ENCODE data around the gene TNNT2.

Gene TNNT2

GRCh38 chr1:201376107-201376463, 1.4 kb downstream of the TNNT2 start:
- DNase-seq: no peak

GRCh38 chr1:201375169-201375568, 2.3 kb downstream of the TNNT2 start:
- no peak for DNase-seq

- no peak for DNase-seq
Measured at GRCh38 chr1:201374364-201374763, 3.1 kb downstream of the TNNT2 start.

GRCh38 chr1:201371792-201372191, 5.7 kb downstream of the TNNT2 start:
- no peak for DNase-seq

GRCh38 chr1:201371276-201371675, 6.2 kb downstream of the TNNT2 start:
- no peak for DNase-seq

GRCh38 chr1:201370500-201370899, 7.0 kb downstream of the TNNT2 start:
- no peak for DNase-seq

- no peak for DNase-seq
Measured at GRCh38 chr1:201369209-201369608, 8.3 kb downstream of the TNNT2 start.

- no peak for DNase-seq
Measured at GRCh38 chr1:201366696-201367095, 10.8 kb downstream of the TNNT2 start.

GRCh38 chr1:201365251-201365650, 12.2 kb downstream of the TNNT2 start:
- no peak for DNase-seq

- no peak for DNase-seq
Measured at GRCh38 chr1:201364808-201365105, 12.7 kb downstream of the TNNT2 start.

GRCh38 chr1:201363467-201363866, 14.0 kb downstream of the TNNT2 start:
- DNase-seq: no peak

GRCh38 chr1:201362906-201363305, 14.6 kb downstream of the TNNT2 start:
- DNase-seq: no peak

- DNase-seq: peak in 1 of 5 experiments; percentile 23
Measured at GRCh38 chr1:201361652-201362504, 15.6 kb downstream of the TNNT2 start.

GRCh38 chr1:201360901-201361651, 16.4 kb downstream of the TNNT2 start:
- DNase-seq: no peak

- no peak for DNase-seq
Measured at GRCh38 chr1:201360486-201360885, 17.0 kb downstream of the TNNT2 start.

GRCh38 chr1:201359873-201360210, 17.6 kb downstream of the TNNT2 start:
- no peak for DNase-seq

GRCh38 chr1:201359031-201359872, 18.2 kb downstream of the TNNT2 start:
- no peak for DNase-seq

- DNase-seq: no peak
Measured at GRCh38 chr1:201358596-201358995, 18.9 kb downstream of the TNNT2 start.

GRCh38 chr1:201357636-201358348, 19.7 kb downstream of the TNNT2 start:
- no peak for DNase-seq

GRCh38 chr1:201357211-201357610, 20.3 kb downstream of the TNNT2 start:
- DNase-seq: no peak

- DNase-seq: no peak
Measured at GRCh38 chr1:201356701-201357100, 20.8 kb downstream of the TNNT2 start.

GRCh38 chr1:201356236-201356635, 21.2 kb downstream of the TNNT2 start:
- DNase-seq: no peak

- no peak for DNase-seq
Measured at GRCh38 chr1:201355471-201355870, 22.0 kb downstream of the TNNT2 start.
